C4-2B (cell line): Measurements from ENCODE around the gene TMTC2.

ENCODE experiments used
- CTCF ChIP-seq: fragments of 450-650 bp; conservative IDR thresholded peaks from 2 replicates; pipeline ENCODE4 v1.5.1; 2017; ENCODE audit warnings: mild to moderate bottlenecking
- ZFX ChIP-seq: fragments of 450-650 bp; IDR thresholded peaks from 2 replicates; pipeline ENCODE4 v1.6.1; 2017

DNA sequence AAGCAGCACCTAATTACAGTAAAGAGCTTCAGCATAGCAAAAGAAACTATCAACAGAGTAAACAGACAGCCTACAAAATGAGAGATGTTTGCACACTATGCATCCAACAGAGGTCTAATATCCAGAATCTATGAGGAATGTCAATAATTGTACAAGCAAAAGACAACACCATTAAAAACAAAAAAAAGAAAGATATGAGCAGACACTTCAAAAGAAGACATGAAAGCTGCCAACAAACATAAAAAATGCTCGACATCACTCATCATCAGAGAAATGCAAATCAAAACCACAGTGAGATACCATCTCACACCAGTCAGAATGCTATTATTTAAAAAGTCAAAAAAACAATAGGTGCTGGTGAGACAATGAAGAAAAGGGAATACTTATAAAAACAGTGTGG, 273.1 kb downstream of the TMTC2 start:
- TF ChIP-seq CTCF (no peak), ZFX (no peak)
